Epithelial cell of prostate (primary cell): ENCODE data around the gene TMEM259.

ENCODE experiments used
- DNase-seq: peaks from one replicate; pipeline ENCODE4 v3.0.0-alpha.2; 2011; ENCODE audit warnings: low read depth, low spot score
- H3K27ac ChIP-seq: fragments of 450-650 bp; 2 replicates; pipeline ENCODE4 v1.5.1; 2017; ENCODE audit warnings: mild to moderate bottlenecking

The TMEM259 gene

GRCh38 chr19:1020868-1021425 lies at the start of gene TMEM259:
Gene TMEM259, minus strand, starts transcription at chr19:1021123. Its CDS starts 127 bp downstream, at chr19:1020996.
- DNase-seq = peak; percentile 80
- H3K27ac ChIP-seq = peak within 1 kb of the TSS; percentile 70

- H3K27ac ChIP-seq = no peak overlapping the region
- DNase-seq = no peak
These were observed 49.6 kb upstream of the TMEM259 start for GRCh38 chr19:1070576-1070930.

GRCh38 chr19:1069009-1069779 lies 48.3 kb upstream of the TMEM259 start:
- H3K27ac ChIP-seq = no peak overlapping the region
- no peak for DNase-seq

- DNase-seq = no peak
- no peak overlapping the region for H3K27ac ChIP-seq
These were observed 47.4 kb upstream of the TMEM259 start for GRCh38 chr19:1068009-1069001.

- no peak for DNase-seq
These were observed 46.5 kb upstream of the TMEM259 start for GRCh38 chr19:1067341-1067957.

GRCh38 chr19:1066748-1067340 lies 45.9 kb upstream of the TMEM259 start, which contains the start of gene ARHGAP45:
Gene ARHGAP45, plus strand, starts transcription at chr19:1067167. Its CDS starts 239 bp downstream, at chr19:1067406.
- H3K27ac ChIP-seq = no peak within 1 kb of the TSS
- DNase-seq = no peak

More at GRCh38 chr19:1067341-1067957, 46.5 kb upstream of the TMEM259 start:
- H3K27ac ChIP-seq = no peak overlapping the region

GRCh38 chr19:1066251-1066747 lies 45.4 kb upstream of the TMEM259 start:
- H3K27ac ChIP-seq = no peak overlapping the region
- no peak for DNase-seq

- H3K27ac ChIP-seq = no peak overlapping the region
- no peak for DNase-seq
These were observed 44.7 kb upstream of the TMEM259 start for GRCh38 chr19:1065606-1066109.

- H3K27ac ChIP-seq = no peak overlapping the region
These were observed 44.0 kb upstream of the TMEM259 start for GRCh38 chr19:1064661-1065605.

GRCh38 chr19:1063909-1064660 lies 43.2 kb upstream of the TMEM259 start:
- no peak for DNase-seq
- no peak overlapping the region for H3K27ac ChIP-seq

More at GRCh38 chr19:1064661-1065605, 44.0 kb upstream of the TMEM259 start:
- no peak for DNase-seq

GRCh38 chr19:1063030-1063908 lies 42.3 kb upstream of the TMEM259 start:
- no peak for DNase-seq

GRCh38 chr19:1062387-1063029 lies 41.6 kb upstream of the TMEM259 start:
- no peak for DNase-seq
- H3K27ac ChIP-seq = no peak overlapping the region

More at GRCh38 chr19:1063030-1063908, 42.3 kb upstream of the TMEM259 start:
- no peak overlapping the region for H3K27ac ChIP-seq

GRCh38 chr19:1061987-1062386 lies 41.1 kb upstream of the TMEM259 start:
- no peak for DNase-seq
- no peak overlapping the region for H3K27ac ChIP-seq

GRCh38 chr19:1060689-1061088 lies 39.8 kb upstream of the TMEM259 start:
- no peak overlapping the region for H3K27ac ChIP-seq
- DNase-seq = no peak

- no peak overlapping the region for H3K27ac ChIP-seq
- no peak for DNase-seq
These were observed 37.2 kb upstream of the TMEM259 start for GRCh38 chr19:1058112-1058511.

GRCh38 chr19:1057176-1057855 lies 36.4 kb upstream of the TMEM259 start:
- no peak for DNase-seq
- no peak overlapping the region for H3K27ac ChIP-seq
